DMS79 treated with DMSO at 0.1 percent for 48 hours (cell line): Measurements from ENCODE around the gene TOMM20.
"Not testable (repeated sequence)": the region's sequence is repeated elsewhere in the genome, so short reads cannot be mapped to it uniquely, and the experiment has no call there.

Experiments used
- DNase-seq: peaks from one replicate; lab custom pipeline; 2025; lab: John Stamatoyannopoulos, UW

The TOMM20 gene

GRCh38 chr1:235128456-235129328 lies at the start of gene TOMM20:
Gene TOMM20 (minus strand): TSS chr1:235128837. CDS start chr1:235128715, 122 bp downstream.
- peak; percentile 97 for DNase-seq

- DNase-seq, result no peak
These were observed 47.8 kb upstream of the TOMM20 start for GRCh38 chr1:235176486-235176885.

- DNase-seq, result no peak
These were observed 41.3 kb upstream of the TOMM20 start for GRCh38 chr1:235169986-235170385.

DNA sequence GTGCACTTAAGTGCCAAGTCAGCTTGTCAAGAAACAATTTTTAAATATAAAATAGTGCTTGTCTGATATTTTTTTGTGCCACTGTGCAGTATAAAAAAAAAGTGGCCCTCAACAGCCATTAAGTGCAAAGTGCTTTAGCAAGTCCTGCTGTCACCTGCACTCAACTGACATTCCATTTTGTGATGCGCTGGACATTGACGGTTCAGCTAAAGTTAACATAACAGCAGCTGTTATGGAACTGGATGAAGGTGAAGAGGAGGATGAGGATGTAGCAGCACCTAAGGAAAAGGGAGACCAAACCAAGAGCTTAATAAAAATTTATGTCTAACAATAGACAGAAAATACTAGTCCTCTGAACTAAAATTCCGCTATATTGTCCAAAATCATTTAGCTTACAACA lies 39.7 kb upstream of the TOMM20 start:
- DNase-seq, result no peak

DNA sequence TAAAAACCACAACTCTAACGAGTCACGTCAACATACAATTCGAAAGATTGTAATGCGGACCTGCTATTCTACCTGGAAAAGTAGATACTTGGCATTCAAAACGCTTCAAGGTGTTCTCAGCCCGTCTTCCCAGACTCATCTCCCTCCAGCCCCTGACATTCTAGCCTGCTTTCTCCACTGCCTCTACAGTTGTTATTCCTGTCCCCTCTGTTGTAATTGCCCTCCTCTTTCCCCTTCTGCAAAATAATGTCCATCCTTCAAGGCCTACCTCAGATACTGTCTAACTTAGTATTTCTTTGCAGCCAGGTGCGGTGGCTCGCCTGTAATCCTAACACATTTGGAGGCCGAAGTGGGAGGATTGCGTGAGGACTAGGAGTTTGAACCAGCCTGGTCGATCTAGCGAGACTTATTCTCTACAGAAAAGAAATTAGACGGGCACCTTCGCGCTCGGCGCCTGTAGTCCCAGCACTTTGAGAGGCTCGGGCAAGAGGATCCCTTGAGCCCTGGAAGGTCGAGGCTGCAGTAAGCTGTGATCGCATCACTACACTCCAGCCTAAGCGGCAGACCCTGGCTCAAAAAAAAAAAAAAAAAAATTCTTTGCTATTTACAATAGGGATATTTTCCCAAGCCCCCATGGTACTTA lies 33.2 kb upstream of the TOMM20 start:
- DNase-seq, result no peak

DNA sequence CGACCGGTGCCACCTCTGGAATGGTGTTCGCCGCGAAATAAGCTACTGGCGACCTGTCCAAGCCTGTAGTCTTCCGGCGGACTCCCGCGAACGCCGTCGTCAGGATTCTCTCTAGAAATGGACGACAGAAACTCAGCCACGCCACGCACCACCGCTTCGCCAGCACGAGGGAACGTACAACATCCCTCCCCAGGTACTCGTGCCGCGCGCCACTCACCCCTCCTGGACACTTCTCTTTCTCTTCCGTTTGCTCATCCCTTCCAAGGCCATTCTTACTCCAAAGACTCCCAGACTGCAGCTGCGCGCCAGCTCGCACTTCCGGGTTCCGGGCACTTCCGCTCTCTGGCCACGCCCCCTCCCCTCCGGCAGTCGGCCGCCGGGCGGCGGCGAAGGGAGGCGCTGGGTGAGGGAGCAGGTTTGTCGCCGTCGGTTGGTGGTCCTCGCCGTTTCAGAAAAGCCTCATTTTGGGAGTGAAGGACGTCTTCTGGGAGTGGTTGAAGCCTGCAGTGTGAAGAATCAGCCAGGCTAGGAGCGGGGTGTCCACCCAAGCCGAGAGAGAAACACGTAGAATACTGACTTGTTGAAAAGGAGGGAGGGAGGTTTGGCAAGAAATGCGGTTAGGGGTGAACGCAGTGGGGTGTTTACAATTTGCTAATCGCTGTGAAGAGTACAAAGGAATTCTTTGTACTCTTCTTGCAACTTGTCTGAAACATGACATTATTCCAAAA lies 32.5 kb upstream of the TOMM20 start, which contains the start of gene RBM34:
Gene RBM34, minus strand, starts transcription at position 294 of the 728 bp plus-strand sequence. Its CDS starts 24 bp downstream, at position 270.
- DNase-seq, result peak; percentile 88

DNA sequence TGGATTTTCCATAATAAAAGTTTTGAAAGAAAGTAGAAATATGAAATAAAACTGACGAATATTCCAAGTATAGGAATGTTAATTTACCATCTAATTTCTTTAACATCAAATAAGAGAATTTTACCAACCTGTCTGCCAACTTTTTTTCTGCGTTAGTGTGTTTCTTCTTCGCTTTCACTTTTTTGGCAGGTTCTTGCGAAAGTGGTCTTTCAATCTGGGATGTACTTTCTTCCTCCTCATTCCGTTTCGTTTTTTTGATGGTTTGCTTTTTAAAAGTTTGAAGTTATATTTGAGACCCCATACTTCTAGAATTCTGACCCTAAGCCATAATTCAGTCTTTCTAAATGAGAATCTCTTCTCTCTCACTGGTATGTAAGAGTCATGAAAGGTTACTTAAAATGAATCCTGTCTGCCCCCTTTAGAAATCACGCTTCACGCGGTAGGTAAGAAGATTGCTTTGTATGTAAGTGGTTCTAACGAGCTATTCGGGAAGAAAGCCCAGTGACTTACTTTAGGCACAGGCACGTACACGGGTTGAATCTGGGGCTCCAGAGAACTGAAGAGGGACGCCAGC lies 31.8 kb upstream of the TOMM20 start:
- DNase-seq, result no peak

- not testable (repeated sequence) for DNase-seq
These were observed 31.3 kb upstream of the TOMM20 start for GRCh38 chr1:235159930-235160329.

DNA sequence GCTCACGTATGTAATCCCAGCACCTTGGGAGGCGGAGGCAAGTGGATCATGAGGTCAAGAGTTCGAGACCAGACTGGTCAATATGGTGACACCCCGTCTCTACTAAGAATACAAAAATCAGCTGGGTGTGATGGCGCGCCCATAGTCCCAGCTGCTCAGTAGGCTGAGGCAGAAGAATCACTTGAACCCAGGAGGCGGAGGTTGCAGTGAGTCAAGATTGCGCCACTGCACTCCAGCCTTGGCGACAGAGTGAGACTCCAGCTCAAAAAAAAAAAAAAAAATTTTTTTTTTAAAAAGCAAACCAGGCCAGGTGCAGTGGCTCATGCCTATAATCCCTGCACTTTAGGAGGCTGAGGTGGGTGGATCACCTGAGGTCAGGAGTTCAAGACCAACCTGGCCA lies 30.6 kb upstream of the TOMM20 start:
- not testable (repeated sequence) for DNase-seq

DNA sequence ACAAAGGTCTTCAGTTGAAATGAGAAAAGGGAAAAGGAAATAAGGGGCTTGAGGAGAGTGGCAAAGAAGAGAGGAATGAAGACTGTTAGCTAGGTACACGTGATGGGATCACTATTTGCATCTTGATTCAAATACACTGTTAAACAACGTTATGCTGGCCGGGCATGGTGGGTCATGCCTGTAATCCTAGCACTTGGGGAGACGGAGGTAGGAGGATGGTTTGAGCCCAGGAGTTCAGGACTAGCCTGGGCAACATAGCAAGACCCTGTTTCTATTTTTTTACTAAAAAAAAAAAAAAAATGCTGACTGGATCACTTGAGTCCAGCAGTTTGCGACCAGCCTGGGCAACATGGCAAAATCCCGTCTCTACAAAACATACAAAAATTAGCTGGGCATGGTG lies 30.0 kb upstream of the TOMM20 start:
- DNase-seq, result no peak

DNA sequence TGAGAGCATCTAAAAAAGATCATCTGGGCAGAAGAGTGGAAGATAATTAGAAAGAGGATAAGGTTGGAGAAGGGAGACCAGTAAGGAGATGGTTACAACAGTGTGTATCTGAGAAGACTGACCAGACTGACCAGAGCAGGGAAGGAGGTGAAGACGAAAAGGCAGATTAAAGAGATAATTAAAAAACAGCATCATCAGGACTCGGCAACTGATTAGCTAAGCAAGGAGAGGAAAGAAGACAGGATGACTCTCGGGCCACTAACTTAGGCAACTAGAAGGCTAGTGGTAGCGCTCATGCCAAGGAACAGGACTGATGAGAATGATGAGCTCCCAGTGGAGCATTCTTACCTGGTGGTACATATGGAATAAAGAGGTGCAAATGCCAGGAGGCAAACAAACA lies 28.5 kb upstream of the TOMM20 start:
- no peak for DNase-seq

DNA sequence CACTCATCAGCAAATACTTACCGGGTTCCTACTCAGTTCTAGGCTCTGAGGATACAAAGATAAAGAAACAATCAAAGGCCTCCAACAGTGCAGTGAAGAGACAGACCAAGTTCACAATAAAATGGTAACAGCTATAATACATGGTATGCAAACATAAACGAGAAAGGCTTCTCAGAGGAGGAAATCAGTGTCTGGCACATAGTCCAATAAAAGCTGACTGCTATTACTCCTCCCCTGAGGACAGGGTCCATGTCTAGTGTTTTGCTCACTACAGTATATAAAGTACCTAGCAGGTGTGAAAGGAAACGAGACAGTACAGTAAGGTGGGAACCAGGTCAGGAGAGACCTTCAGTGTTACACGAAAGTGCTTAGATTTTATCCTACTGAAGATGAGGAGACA lies 28.1 kb upstream of the TOMM20 start:
- no peak for DNase-seq

GRCh38 chr1:235156265-235156664 lies 27.6 kb upstream of the TOMM20 start:
- no peak for DNase-seq

DNA sequence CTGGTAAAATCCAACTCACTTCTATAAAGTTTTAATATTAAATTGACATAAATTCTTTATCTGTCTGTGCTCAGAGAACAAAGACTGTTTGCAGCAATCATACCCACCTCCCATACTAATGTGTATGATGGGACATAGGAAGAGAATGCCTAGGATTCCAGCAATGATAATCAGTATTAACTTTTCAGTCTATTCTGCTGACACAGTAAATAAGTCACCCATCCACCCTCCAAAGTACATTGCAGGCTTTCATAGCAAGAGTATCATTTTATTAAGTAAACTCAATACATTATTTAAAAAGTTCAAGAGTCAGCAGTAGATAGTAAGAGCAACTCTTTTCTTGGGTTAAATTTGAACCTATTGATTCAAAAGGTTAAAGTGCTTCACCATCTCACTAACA lies 23.6 kb upstream of the TOMM20 start:
- no peak for DNase-seq

- no peak for DNase-seq
These were observed 22.4 kb upstream of the TOMM20 start for GRCh38 chr1:235151033-235151432.

DNA sequence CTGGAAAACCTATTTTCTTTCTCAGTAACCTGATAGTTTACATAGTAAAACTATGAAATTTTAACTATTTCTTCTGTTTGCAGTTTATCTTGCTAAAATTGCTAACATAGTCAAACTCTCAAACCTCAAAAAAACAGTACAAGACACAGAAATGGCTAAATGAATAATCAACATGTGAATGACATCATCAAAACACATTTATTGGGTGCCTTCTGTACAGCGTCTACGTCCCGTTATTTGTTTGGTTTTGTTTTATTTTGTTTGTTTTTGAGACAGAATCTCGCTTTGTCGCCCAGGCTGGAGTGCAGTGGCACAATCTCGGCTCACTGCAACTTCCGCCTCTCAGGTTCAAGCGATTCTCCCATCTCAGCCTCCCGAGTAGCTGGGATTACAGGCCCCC lies 21.2 kb upstream of the TOMM20 start:
- no peak for DNase-seq

- no peak for DNase-seq
These were observed 18.6 kb upstream of the TOMM20 start for GRCh38 chr1:235147269-235147668.

DNA sequence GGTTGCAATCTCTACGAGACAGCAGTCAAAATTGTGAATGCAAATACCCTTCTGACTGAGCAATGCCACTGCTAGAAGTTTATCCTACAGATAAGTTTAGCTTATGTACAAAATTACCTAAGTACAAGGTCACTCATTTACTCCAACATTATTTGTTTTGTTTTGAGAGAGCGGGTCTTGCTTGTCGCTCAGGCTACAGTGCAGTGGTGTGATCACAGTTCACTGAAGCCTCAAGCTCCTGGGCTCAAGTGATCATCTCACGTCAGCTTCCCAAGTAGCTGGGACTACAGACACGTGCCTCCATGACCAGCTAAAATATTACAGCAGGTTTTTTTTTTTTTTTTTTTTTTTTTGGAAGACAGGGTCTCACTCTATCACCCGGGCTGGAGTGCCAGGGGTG lies 17.0 kb upstream of the TOMM20 start:
- DNase-seq, result no peak

- no peak for DNase-seq
These were observed 14.4 kb upstream of the TOMM20 start for GRCh38 chr1:235142991-235143390.

- no peak for DNase-seq
These were observed 10.7 kb upstream of the TOMM20 start for GRCh38 chr1:235139315-235139714.

- no peak for DNase-seq
These were observed 10.2 kb upstream of the TOMM20 start for GRCh38 chr1:235138821-235139220.

GRCh38 chr1:235136111-235136510 lies 7.5 kb upstream of the TOMM20 start:
- no peak for DNase-seq
